HG03439 (cell line): ENCODE results near the gene IGFALS.

ENCODE experiments used
- ATAC-seq: cut with Tn5 transposase; IDR thresholded peaks from one replicate; pipeline ENCODE4 v1.9.1; 2021; ENCODE audit warnings: mild to moderate bottlenecking, moderate library complexity; ENCODE audit not compliant: unreplicated experiment

IGFALS gene

DNA sequence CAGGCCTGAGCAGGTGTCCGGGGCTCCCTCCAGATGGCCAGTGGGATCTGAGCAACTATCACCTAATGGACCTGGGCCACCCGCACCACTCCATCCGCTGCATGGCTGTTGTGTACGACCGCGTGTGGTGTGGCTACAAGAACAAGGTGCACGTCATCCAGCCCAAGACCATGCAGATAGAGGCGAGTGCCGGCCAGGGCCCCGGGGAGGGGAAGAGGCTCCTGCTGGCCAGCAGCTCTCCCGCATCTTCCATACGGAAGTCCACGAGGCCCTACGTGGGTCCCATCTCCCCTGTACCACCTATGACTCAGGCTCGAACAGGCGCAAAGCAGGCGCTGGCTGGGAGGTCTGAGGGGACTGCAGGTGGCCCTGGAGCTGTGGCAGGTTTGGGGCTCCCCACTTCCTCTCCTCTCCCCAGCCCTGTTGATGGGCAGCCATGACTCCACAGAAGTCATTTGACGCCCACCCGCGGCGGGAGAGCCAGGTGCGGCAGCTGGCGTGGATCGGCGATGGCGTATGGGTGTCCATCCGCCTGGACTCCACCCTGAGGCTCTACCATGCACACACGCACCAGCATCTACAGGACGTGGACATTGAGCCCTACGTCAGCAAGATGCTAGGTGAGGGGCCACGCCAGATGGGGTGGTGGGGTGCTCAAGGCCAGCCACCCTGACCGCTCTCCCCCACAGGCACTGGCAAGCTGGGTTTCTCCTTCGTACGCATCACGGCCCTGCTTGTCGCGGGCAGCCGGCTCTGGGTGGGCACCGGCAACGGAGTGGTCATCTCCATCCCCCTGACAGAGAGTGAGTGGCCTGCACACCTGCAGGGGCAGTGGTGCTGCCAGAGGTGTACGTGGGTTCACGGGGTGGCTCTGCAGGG is 26.1 kb downstream of the IGFALS start:
- ATAC-seq: no peak

DNA sequence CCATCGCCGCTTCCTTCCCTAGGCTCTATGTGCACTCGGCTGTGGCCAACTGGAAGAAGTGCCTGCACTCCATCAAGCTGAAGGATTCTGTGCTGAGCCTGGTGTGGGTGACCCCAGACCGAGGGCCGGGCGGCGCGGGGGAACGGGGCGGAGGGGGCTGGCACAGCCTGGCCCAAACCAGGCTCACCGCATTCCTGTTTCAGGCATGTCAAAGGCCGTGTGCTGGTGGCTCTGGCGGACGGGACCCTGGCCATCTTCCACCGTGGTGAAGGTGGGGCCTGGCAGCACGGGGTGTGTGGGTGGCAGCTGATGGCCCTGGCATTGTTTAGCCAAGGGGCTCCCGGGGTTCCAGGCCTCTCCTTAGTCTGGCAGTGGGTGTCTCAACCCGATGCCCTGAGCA is 26.8 kb downstream of the IGFALS start:
- ATAC-seq: no peak

DNA sequence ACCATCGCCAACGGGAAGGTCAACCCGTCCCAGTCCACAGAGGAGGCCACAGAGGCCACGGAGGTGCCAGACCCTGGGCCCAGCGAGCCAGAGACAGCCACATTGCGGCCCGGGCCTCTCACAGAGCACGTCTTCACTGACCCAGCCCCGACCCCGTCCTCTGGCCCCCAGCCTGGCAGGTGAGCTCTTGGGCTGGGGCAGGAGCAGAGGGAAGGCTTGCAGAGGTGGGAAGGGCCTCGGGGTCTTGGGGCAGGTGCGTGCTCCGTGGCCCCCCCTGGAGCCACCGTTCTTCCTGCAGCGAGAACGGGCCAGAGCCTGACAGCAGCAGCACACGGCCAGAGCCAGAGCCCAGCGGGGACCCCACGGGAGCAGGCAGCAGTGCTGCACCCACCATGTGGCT is 27.3 kb downstream of the IGFALS start:
- no peak for ATAC-seq

DNA sequence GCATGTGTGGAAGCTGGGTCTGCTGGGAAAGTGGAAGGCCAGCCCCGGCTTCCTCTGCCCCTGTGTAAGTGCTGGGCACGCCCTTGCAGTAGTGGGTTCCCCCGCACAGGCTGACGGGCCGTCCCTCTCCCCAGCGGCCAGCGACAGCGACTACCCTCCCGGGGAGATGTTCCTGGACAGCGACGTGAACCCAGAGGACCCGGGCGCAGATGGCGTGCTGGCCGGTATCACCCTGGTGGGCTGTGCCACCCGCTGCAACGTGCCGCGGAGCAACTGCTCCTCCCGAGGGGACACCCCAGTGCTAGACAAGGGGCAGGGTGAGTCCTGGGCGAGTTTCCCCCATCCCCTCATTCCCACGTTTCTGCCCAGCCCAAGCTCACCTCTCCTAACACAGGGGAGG is 27.7 kb downstream of the IGFALS start:
- no peak for ATAC-seq

DNA sequence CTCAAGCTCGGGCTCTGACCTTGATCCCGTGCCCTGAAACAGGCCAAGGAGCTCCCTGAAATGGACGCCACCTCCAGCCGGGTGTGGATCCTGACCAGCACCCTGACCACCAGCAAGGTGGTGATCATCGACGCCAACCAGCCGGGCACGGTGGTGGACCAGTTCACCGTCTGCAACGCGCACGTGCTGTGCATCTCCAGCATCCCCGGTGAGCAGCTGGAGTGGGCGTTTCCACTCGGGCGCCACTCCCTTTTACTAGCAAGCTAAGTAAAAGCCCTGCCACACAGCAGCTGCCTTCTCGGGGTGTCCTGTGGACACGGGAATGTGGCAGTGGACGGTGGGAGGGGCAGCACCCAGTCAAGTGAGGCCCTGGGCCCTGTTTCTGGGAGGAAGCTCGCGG is 28.5 kb downstream of the IGFALS start:
- no peak for ATAC-seq

DNA sequence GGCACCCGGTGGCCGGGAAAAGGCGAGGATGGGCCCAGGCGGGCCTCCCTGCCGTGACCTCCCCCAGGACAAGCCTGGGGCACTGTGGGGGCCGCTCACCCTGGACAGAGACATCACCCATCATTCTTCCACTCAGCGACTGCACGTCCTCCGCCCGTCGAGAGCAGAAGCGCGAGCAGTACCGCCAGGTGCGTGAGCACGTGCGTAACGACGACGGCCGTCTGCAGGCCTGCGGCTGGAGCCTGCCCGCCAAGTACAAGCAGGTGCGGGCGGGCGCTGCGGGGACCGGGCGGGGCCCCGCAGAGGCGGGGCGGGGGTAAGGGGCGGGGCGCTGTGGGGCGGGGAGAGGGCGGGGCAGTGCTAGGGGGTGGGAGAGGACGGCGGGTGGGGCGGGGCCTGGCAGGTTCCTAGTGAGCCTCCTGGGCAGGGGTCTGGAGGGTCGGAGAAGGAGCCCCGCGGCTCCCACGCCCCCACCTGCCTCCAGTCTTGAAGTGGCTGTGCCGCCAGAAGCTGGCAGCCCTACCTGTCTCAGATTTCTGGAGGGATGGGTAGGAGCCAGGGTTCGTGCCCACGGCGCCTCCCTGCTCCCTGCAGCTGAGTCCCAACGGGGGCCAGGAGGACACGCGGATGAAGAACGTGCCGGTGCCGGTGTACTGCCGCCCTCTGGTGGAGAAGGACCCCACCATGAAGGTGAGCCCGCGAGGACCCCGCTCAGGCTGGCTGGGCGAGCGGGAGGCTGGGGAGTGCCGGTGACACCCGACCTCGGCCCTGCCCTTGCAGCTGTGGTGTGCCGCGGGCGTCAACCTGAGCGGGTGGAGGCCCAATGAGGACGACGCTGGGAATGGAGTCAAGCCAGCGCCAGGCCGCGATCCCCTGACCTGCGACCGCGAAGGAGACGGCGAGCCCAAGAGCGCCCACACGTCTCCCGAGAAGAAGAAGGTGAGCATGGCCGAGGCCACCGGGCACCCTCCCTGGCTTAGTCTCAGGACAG is 29.7 kb downstream of the IGFALS start:
- ATAC-seq: no peak

DNA sequence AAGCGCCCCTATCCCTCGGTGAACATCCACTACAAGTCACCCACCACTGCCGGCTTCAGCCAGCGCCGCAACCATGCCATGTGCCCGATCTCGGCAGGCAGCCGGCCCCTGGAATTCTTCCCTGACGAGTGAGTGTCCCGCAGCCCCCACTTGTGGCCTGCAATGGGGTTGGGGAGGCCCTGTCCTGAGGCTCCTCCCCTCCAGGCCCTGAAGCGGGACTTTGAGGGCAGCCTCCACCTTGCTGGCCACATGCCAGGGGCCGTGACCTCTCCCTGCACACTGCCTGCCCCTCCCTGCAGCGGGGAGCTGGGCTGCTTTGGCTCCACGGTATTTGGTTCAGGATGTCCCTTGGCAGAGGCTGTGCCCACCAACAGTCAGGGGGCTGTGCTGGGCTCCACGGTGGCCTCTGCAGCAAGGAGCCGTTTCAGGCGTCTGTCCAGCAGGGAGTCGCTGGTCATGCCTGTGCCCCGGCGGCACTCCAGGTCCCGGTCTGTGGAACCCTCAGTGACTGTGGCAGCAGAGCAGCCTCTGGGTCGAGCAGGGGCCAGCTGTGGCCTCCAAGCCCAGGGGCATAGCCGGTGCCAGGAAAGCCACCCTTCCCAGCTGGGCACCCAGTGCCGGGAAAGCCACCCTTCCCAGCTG is 30.5 kb downstream of the IGFALS start:
- ATAC-seq: no peak

DNA sequence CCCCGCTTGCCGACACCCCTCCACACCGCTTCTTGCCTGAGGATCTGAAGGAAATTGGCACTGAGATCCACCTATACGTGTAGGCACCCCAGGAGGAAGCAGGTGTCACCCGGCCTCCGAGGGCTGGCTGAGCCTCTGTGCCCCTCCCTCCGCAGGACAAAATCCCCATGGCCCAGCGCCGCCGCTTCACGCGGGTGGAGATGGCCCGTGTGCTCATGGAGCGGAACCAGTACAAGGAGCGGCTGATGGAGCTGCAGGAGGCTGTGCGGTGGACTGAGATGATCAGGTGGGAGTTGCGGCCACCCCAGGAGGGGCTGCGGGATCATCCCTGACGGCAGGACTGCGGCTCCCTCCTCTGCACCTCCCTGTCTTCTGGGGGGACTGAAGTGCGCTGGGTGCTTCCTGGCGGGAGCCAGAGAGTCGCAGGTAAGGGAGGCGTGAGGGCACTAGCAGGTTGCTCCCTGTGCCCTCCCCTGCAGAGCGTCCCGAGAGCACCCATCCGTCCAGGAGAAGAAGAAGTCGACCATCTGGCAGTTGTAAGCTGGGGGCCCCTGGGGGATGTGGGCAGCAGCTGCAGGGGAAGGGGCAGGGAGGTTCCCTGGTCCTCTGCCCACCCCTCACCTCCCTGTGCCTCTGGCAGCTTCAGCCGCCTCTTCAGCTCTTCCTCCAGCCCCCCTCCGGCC is 31.2 kb downstream of the IGFALS start:
- no peak for ATAC-seq

DNA sequence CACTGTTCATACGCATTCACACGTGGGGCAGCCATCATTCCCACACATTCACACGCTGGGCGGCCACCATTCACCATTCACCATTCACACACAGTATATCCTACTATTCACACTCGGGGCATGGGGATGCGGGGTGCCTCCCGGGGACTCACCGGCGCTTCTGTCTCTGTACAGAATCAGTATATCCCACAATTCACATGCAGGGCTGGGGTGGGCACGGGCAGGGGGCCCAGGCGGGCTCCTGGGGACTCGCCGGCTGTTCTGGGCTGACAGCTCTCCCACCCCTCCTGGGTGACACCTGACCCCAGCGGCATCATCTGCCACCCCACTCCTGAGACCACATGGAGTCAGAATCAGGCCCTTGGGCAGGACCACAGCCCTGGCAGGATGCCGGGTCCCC is 31.8 kb downstream of the IGFALS start:
- no peak for ATAC-seq

DNA sequence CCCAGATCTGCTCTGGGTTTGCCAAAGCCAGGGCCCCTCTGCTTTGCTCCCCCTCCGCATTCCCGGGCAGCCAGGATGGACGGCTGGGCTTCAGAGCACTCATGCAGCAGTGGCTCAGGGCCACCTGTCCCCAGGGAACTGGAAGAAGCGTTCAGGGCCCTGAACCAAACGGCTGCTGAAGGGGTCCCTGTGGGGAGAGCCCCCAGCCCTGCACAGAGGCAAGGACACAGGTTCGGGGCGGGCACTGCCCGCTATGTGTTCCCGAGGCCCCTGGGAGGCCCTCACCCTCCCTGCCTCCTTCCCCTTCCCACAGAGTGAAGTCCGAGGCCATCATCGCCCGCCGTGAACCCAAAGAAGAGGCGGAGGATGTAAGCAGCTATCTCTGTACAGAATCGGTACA is 32.6 kb downstream of the IGFALS start:
- ATAC-seq: no peak

DNA sequence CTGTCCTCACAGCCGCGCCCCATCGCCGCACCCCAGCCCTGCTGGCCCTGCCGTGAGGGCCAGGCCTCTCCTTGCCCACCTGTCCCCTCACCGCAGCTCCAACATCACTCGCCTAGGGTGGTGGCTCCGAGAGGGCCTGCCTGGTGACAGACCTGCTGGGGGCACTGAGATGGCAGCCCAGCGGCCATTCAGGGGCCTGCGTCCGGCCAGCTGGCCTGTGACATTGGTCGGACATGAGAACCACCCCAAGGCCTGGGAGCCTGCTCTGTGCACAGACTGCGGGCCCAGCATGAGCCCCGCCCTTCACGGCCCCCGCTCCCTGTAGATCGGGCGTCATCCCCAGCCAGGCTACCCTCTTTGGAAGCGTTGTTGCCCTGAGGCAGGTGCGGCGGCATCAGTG is 34.0 kb downstream of the IGFALS start:
- ATAC-seq: no peak

DNA sequence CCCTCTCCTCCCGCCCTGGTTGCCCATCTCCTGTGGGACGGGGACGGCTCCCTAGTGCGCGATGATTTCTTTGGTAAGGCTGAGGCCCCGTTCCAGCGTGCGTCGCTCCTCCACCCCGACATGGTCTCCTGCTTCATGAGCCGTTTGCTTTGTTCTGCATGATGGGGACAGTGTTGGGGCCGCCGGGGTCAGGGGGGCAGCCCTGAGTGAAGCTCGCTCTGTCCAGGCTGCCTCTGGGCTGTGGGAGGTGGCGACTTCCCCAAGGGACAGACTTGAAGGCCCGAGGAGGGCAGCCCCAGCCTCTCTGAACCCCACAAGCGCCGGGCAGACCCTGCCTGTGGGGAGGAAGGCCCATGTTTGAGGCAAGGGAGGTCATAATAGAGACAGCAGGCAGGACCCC is 34.6 kb downstream of the IGFALS start:
- ATAC-seq: no peak

DNA sequence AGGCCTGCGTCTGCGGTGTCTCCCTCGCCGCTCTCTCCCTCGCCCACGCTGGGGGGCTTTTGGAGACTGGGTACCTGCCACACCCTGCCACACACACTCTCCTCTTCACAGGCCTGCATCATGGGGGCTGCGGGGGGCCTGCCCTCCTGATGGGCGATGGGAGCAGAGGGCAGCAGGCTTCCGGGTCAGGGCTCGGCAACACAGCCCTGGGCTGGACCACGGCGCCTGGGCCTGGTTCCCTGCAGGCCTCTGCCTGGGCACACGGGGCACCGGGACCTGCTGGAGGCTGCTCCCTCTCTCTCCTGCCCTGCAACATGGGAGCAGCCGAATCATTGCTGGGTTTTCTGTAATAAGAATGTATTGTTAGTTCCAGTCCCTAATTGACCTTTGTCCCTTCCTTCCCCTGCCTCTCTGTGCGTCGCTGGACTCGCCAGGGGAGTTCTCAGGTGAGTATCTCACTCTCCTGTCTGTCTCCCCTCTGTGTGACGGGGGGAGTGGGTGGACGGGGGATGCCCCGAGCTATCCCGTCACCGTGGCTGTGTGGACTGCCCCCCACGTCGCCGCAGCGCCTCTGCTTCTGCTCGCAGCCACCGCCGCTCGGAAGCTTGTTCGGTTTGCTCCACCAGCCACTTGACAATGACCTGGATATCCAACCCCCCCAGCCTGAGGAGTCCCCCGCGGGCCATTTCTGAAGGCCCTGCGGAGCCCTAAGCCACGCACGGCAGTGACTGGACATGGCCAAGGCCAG is 35.6 kb downstream of the IGFALS start:
- ATAC-seq: no peak

DNA sequence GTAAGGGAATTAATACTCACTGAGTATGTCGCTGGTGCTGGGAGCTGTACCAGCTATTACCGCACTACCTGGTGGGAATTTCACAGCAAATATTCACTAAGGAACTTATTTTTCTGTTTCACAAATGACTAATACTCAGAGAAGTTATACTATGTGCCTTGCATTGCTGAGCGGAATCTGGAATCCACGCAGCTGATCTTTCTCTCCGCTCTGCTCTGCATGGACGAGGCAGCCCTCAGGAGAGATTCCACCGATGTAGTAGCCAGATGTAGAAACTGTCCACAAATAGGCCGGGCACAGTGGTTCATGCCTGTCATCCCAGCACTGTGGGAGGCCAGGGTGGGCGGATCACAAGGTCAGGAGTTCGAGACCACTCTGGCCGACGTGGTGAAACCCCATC is 39.3 kb downstream of the IGFALS start:
- ATAC-seq: no peak

DNA sequence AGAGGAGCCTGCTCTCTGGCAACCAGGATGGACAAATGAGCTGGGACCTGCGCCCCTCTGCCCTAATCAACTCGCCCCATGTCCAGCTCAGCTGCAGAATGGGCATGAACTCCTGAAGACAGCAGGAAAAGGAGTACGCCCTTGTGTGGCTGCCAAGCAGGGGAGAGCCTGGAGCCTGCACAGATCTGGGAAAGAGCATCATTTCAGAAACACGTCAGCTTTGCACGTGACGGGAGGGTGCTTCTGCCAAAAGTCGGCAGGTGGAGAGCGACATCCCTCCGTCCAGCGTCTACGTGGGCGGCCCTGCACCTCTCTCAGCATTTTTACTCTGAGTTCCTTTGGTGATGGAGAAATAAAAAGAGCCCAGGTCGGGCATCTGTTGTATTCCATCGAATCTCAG is 40.7 kb downstream of the IGFALS start:
- no peak for ATAC-seq

DNA sequence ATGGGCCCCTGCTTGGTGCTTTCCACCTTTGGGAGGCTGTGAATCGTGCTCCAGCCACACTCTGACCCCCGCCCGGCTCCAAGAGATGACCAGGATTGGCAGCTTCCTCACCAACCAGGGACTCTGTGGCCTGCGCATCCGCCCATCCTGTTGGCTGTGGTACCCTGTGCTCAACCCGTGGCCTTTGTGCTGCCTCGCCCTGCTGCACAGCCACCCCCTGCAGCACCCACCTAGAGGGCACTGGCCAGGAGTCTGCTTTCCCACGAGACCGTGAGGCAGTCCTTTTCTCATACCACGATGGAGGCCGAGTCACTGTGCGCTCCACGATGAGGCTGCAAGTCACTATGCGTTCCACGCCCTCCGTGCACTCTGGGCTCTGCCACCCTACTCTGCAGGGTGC is 41.6 kb downstream of the IGFALS start:
- ATAC-seq: no peak

DNA sequence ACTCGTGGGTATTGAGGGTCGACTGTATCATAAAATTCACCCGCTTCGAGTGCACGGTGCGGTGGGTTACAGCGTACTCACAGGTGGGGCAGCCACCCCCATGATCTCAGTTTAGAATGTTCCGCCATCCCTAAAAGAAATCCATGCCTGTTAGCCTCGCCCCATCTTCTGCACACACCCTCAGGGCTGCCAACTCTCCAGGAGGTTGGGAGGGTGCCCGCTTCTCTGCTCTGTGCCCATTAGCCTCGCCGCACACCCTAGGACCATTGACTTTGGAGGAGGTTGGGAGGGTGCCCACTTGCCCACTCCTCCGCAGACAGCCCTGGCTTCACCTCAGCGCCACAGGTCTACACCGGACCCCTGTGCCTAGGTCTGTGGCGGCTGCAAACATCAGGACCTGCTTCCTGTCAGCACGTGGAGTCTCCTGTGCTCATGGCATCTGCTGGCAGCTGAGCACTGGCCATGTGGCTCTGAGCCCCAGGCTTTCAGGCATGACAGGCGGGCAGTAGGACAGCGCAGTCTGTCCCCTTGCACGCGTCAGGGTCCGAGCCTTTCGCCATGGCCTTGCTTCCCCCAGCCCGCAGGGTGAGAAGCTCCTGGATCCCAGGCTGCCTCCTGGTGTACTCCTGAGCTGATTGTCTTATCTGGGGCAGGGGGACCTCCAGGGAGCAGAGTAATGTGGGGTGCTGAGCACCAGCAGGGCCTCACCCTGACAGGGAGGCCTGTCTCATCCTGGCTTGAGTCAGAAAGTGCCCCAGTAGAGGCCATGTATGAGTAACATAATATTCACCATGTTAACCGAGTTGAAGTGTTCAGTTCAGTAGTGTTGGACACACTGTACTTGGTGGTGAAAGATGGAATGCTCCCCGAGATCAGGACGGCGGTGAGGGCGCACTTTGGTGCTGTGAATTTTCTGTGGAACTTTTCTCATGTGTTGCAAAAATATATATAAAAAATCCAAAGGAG is 44.1 kb downstream of the IGFALS start:
- ATAC-seq: no peak

DNA sequence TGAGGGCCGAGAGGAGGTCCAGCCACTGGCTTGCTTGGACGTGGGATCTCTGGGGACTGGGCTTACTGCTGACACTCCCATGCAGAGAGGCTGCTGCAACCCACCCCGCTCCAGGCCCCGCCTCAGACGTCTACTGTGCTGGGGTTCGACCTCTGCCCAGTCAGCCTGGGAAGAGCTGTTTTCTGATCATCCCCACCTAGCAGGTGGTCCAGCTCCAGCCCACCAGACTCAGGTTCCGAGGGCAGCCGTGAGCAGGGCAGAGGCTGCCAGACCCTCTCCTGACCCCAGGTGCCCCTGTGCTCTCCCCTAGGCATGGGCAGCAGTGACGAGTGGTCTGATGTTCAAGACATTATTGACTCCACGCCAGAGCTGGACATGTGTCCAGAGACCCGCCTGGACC is 45.6 kb downstream of the IGFALS start:
- no peak for ATAC-seq

DNA sequence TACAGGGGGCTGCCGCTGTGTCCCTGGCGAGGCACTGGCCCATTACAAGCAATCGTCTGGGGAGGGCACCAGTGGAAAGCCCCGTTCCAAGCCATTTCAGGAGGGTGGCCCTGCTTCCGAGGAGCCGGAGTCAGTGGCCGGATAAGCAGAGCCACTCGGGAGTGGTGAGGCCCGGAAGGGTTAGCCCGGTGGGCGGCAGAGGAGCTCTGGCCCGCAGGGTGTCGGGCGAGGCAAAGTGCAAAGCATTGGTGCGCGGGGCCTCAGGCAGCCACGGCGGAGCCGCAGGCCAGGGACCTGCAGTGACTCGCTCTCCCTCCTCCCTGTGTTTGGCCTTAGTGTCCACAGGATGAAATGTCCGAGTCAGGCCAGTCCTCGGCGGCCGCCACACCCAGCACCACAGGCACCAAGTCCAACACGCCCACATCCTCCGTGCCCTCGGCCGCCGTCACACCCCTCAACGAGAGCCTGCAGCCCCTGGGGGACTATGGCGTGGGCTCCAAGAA is 46.8 kb downstream of the IGFALS start:
- ATAC-seq: no peak
